HG02943 (cell line): Measurements from ENCODE around the gene APLN.

Experiments used
- ATAC-seq: cut with Tn5 transposase; IDR thresholded peaks from one replicate; pipeline ENCODE4 v1.9.1; 2021; ENCODE audit warnings: mild to moderate bottlenecking, low read depth, moderate library complexity; ENCODE audit not compliant: unreplicated experiment

APLN gene

DNA sequence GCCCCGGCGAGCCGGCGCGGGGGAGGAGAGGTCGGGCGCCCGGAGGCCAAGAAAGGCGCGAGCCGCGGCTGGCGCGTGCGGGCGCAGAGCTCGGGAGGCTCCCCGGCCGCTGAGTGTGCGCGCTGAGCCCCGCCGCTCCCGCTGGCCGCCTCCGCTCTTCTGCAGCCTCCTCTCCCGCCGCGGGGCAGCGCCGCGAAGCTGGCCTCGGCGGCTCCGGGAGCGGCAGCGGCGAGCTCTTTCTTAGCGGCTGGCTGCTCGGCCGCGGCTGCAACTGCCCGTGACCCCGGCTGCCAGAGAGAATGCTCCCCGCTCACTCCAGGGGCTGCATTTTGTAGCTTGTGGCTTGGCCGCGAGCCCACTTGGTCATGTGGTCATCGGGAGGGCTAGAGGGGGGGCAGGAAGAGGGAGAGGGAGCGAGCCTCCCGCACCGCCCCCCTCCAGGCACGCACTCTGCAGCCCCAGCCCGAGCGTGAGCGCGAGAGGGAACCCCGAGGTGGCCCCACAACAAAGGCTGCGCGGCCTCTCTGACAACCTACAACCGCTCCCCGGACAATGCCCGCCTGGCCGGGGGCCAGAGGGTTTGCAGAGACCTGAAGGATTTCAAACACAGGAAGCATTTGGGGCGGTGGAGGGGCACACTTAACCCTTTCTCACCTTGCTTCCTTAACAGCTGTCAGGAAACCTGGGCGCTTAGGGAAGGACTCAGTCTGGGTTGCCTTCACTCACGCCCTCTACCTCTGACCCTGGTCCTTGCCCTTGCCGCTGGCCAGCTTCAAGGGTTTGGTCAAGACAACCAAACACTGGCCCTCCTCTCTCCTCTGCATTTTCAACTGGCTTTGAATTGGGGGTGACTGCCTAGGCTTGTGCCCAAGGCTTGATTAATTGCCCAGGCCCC lies at the start of gene APLN:
APLN (minus strand) TSS at position 305 of the 895 bp plus-strand sequence. CDS start 326 bp downstream, outside the sequence.
- ATAC-seq, result no peak

DNA sequence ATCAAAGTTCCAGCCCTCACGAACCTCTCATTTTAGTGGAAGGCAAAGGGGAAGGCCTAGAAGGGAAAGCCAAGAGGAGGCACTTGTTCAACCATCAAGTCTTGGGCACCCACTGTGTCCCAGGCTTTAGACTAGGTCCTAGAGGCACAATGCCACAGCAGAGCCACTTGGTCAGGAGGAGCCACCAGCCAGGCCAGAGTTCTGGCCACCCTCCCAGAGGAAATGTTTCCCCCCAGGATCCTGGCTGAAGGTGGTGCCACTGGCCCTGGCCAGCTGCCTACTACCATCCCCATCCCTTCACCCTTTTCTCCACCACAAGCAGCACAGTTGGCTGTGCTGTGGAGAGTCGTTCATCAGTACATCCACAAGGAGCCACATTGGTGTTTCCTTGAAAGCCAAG lies 49.7 kb upstream of the APLN start:
- ATAC-seq, result no peak

GRCh38 chrX:129701624-129702069 lies 46.9 kb upstream of the APLN start:
- ATAC-seq, result no peak

DNA sequence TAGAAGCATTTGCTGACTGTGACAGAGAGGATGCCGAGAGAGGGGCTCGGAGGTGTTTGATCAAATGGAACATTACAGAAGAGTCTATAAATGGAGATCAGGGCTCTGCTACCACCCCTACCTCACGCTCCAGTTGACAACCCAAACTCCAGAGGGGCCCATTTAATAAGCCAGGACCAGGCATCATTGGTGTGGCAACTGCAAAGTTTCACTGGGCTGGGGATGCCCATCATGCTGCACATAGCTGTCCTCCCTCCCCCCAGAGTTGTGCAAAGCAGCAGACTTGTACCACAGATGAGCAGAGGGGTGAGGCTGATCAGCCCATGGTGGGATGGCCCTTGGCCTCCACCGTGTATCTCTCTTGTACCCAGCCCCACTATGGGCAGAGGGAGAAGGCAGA lies 45.8 kb upstream of the APLN start:
- no peak for ATAC-seq

DNA sequence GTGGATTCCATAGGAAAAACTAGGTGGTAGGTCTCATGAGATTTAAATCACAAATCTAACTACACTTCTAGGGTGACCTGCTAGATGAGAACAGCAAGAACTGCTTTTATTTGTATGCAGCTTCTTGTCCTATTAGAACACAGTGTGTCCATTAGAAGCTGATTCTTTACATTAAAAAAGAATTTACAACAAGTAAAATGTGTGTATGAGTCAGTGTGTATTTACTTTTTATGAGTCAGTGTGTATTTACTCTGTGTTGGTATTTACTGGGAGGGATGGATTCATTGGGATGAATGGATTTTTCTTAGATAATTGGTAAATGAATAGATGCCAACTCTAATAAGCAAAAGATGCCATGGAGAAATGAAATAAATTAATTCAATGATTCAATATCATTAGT lies 43.4 kb upstream of the APLN start:
- ATAC-seq, result no peak

GRCh38 chrX:129697204-129697829 lies 42.6 kb upstream of the APLN start:
- ATAC-seq, result no peak

DNA sequence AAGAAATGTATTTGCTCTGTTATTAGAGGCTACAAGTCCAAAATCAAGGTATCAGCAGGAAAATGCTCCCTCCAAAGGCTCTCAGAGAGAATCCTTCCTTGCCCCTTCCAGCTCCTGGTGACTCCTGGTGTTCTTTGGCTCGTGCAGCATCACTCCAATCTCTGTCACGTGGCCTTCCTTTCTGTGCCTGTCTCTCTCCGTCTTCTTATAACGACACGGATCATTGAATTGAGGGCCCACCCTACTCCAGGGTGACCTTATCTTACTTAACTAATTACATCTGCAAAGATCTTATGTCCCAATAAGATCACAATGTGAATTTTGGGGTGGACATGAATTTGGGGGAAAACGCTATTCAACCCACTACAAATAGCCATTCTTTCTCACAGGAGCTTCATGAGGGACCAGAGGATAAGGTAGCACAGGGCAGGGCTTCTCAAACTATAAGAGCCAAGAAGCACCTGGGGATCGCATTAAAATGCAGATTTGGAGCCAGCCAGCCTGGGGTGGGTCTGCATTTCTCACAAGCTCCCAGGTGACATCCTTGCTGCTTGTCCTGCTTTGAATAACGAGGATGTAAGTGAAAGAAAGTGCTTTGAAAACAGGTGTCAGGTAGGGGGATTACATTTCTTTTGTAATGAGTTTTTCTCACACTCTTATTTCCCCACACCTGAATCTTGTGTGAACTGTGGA lies 41.9 kb upstream of the APLN start:
- ATAC-seq, result no peak

DNA sequence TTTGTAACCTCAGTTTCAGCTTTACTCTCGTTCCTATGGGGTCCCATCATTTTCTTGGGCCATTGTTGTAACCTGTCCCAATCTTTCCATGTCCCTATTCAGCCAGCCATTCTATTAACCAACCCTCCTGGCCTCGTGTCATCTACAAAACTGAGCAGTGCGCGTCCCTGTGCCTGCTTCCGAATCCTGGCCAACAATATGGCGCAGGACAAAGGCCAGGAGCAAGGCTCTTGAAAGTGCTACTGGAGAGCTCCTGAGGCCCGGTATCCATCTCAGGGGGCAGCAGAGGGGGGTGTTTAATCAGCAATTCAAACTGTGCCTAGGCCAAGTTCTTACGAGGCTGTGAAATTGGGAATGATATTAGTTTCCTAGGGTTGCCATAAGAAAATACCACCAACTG lies 41.2 kb upstream of the APLN start:
- no peak for ATAC-seq

GRCh38 chrX:129695535-129695934 lies 40.8 kb upstream of the APLN start:
- no peak for ATAC-seq

GRCh38 chrX:129694805-129695204 lies 40.0 kb upstream of the APLN start:
- no peak for ATAC-seq

GRCh38 chrX:129693354-129693753 lies 38.6 kb upstream of the APLN start:
- ATAC-seq, result no peak

- ATAC-seq, result no peak
These were observed 35.7 kb upstream of the APLN start for GRCh38 chrX:129690435-129690834.

DNA sequence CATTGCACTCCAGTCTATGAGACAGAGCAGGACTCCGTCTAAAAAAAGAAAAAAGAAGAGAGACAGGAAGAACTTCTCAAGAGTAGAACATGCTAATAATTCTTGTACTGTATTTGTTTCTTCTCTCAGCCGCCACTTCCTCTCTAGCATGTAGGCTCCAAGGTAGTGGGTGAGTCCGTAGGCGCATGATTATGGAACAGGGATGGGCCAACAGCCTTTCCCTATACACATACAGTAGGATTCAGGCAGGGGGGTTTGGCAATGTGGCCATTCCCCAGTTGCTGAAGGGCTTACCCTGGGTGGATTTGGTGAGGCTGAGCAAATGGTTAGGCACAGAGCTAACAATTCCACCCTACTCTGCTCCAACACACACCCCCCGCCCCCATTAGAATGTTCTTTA lies 35.0 kb upstream of the APLN start:
- no peak for ATAC-seq

DNA sequence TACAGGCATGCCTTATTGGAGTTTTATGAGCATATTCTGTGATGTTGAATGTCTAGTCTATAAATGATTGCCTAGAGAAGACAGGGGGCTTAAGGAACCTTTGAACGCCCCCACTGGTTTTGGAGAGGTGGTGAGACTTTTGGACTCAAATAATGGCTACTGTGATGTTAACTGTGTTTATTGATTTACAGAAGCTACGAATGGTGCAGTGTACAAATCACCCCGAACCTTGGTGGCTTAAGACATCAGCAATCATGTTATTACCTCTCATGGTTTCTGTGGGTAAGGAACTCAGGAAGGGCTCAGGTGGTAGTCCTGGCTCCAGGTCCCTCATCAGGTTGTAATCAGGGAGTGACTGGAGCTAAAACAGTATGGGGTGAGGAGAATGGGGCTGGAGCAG lies 33.3 kb upstream of the APLN start:
- no peak for ATAC-seq

- no peak for ATAC-seq
These were observed 31.7 kb upstream of the APLN start for GRCh38 chrX:129686422-129686948.

DNA sequence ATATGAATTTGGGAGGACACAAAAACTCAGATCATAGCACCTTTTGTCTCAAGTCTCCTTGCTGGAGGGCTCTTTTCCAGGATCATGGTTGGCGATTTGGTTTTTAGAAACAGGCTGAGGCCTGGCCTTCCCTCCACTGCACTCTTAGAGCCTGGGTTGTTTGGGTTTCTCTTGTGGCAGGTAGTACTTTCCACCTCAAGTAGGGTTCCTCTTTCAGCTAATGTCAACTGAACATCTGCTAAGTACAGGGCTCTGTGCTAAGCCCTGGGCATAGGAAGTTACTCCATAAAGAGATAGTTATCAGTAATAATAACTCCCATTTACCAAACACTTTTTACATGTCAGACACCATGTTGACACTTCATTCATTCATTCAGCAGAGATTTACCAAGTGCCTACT lies 28.2 kb upstream of the APLN start:
- ATAC-seq, result no peak

DNA sequence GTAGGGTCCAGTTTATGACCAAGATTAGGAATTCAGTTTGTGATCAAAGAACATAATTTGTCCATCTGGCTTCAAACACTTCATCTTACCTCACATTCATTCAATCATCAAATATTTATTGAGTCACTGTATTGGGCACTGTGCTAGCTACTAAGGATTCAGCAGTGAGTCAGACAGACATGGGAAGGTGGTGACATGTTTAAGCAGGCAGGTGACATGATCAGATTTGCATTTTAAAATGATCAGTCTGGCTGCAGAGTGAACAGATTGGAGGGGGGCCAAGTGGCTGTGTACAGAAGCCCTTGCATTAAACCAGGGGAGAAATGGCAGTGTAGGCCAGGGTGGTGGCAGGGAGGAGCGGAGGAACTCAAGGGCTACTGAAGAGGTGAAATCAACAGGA lies 25.1 kb upstream of the APLN start:
- no peak for ATAC-seq

- no peak for ATAC-seq
These were observed 23.9 kb upstream of the APLN start for GRCh38 chrX:129678614-129679195.

- ATAC-seq, result no peak
These were observed 12.7 kb upstream of the APLN start for GRCh38 chrX:129667412-129667811.

DNA sequence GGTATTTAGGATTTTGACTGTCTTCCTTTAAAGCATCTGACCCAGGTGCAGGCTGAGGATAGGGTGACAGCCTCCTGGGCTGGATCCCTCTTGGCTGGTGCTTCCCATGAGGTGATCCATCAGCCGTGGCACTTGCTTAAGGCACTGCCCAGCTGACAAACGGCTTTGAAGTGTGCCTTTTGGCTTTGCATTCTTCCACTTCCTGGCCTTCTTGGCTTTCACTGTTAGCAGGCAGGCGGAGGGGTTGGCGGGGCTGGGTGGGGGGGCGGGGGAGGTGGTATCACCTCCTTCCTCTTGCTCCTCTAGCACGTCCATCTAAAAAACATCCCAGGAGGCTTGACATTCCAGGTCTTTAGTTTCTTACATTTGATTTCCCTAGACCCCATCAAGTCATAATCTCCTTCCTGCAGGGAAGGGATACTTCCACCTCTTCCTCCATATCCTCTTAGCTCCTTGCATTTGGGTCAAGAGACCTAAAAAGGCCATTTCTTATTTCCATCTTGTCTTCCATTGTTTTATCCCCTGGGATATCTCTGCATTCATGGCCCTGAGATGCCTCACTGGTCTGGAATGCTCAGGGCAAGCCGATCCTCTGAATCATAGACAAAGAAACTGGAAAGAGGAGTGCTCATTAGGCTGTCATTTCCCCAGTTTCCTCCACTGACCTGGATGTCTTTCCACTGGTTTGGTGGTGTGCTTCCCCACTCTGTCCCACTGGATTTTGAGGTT lies 11.3 kb upstream of the APLN start:
- ATAC-seq, result no peak
